Breast epithelium (tissue), 4 donors: ENCODE data around the gene SRRM5. TPM values are rescaled to one million over a fixed set of nuclear protein-coding genes. Genes with fewer than 3 reads are reported as not detected.

ENCODE experiments used
- DNase-seq, 2 donors: peaks; one replicate each; pipeline ENCODE4 v3.0.0-alpha.2; 2019; ENCODE audit warnings: low spot score in 2 of 2
- H3K27ac ChIP-seq, 2 donors: fragments of 200-600 bp; sonication (generic) in 1 of 2; one replicate each; pipeline ENCODE4 v1.5.1; 2016 to 2019; ENCODE audit warnings: mild to moderate bottlenecking in 1 of 2
- H3K27me3 ChIP-seq, 2 donors: fragments of 200-600 bp; sonication (generic) in 1 of 2; one replicate each; pipeline versions ENCODE4 v1.5.1 to v1.6.0; 2017 to 2019; ENCODE audit warnings: control low read depth in 1 of 2, mild to moderate bottlenecking in 1 of 2
- H3K36me3 ChIP-seq: fragments of 200-600 bp; one replicate; pipeline ENCODE4 v1.5.1; 2019
- H3K4me1 ChIP-seq, 2 donors: fragments of 200-600 bp; sonication (generic); one replicate each; pipeline ENCODE4 v1.5.1; 2016 to 2019; ENCODE audit warnings: control low read depth in 1 of 2
- H3K4me3 ChIP-seq, 3 donors: fragments of 200-600 bp; sonication (generic); 1 replicate in 2 of 3; 2 replicates in 1 of 3; pipeline ENCODE4 v1.5.1; 2016 to 2019; ENCODE audit warnings: mild to moderate bottlenecking in 3 of 3, moderate library complexity in 2 of 3
- H3K9me3 ChIP-seq, 2 donors: fragments of 200-600 bp; sonication (generic) in 1 of 2; one replicate each; pipeline ENCODE4 v1.5.1; 2016 to 2019; ENCODE audit warnings: control low read depth in 1 of 2
- POLR2A ChIP-seq: fragments of 450-650 bp; IDR thresholded peaks from one replicate; pipeline ENCODE4 v1.6.1; 2016; ENCODE audit warnings: antibody characterized with exemption, mild to moderate bottlenecking, moderate library complexity
- POLR2AphosphoS5 ChIP-seq, 3 donors: sonication (generic); formaldehyde crosslinking; IDR thresholded peaks; one replicate each; pipeline ENCODE4 v1.6.1; 2017; ENCODE audit warnings: antibody characterized with exemption in 3 of 3
- intact Hi-C: fragments of 100-400 bp; cut with DNase I; formaldehyde crosslinking; loops from one replicate; pipeline ENCODE4 v1.15.1; 2023; ENCODE audit warnings: low total_unique reads
- total RNA-seq, 3 donors: library from RNA; depleted of rRNA; stranded (reverse); fragments of >200 nt; gene quantifications; one replicate each; pipeline ENCODE4 v1.1.0, GENCODE V29; 2016
- TF ChIP-seq, protein P1 (sequence below), 3 donors: fragments of 450-650 bp; IDR thresholded peaks; one replicate each; pipeline ENCODE4 v1.5.1; 2016 to 2017; ENCODE audit warnings: antibody characterized with exemption in 3 of 3, mild to moderate bottlenecking in 3 of 3, moderate library complexity in 3 of 3

The SRRM5 gene
- total RNA-seq, 3 donors from 2014 or later = 0.32 to 1.6 (median 0.33) TPM

DNA sequence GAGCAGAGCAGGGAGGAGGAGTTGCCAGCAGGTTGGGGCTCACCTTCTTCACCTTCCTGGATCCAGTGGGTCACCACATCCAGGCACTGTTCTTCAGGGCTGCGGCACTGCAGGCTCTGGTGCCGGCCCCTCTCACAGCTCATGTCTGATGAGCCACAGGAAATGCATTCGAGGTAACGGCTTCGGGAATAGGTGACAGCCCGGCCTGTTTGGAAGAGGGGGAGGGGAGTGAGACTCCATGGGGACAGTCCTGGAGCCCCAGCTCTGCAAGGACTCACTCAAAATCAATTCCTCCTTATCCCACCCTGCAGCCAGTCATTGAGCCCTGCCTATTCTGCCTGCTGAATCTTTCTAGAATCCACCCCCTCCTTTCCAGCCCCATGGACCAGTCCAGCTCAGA lies 44.5 kb downstream of the SRRM5 start:
- Histone ChIP-seq H3K4me3 (no peak overlapping the region), H3K27me3 (no peaks in the 10 kb centered on the region), H3K4me1 (no peaks in the 10 kb centered on the region), H3K27ac (no peak overlapping the region), H3K36me3 (no peaks in the 10 kb centered on the region), H3K9me3 (no peaks in the 10 kb centered on the region)
- DNase-seq = no peak
- TF ChIP-seq POLR2AphosphoS5 (IDR thresholded peaks at IDR 0.05) (no peak), POLR2A (no peak)
- TF ChIP-seq, protein P1, sequence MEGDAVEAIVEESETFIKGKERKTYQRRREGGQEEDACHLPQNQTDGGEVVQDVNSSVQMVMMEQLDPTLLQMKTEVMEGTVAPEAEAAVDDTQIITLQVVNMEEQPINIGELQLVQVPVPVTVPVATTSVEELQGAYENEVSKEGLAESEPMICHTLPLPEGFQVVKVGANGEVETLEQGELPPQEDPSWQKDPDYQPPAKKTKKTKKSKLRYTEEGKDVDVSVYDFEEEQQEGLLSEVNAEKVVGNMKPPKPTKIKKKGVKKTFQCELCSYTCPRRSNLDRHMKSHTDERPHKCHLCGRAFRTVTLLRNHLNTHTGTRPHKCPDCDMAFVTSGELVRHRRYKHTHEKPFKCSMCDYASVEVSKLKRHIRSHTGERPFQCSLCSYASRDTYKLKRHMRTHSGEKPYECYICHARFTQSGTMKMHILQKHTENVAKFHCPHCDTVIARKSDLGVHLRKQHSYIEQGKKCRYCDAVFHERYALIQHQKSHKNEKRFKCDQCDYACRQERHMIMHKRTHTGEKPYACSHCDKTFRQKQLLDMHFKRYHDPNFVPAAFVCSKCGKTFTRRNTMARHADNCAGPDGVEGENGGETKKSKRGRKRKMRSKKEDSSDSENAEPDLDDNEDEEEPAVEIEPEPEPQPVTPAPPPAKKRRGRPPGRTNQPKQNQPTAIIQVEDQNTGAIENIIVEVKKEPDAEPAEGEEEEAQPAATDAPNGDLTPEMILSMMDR (IDR thresholded peaks at IDR 0.05) = no peak
- intact Hi-C loops = no loop called here

DNA sequence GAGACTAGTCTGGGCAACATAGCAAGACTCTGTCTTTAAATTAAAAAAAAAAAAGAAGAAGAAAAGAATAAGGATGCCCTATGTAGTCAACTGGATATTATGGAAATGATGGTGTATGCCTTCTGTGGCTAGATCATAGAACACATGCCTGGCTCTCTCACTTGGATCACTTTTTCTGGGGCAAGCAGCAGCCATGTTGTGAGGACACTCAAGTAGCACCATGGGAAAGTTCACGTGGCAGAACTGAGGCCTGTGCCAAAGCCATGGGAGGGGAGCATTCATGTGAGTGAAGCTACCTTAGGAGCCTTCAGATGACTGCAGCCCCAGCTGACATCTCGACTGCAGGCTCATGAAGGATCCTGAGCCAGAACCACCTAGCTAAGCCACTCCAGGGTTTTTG lies 46.1 kb downstream of the SRRM5 start:
- no peaks in the 10 kb centered on the region for H3K36me3 ChIP-seq

DNA sequence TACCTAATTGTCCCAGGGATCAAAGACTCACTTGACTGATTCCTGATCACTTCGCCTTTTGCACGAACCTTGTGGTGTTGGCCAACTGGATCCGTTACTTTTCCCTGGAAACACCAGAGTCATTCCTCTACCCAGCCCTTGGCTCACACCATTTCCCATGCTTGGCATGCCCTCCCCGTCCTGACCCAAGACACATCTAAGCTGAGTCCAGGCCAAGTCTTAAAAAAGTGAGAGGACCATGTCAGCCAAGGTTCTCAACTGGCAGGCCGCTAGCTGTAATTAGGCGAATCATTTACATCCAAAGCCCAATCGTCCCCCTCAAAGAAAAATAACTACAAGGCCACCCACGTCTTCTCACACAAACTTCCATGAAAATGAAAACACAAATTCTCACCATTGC lies 46.6 kb downstream of the SRRM5 start:
- DNase-seq = no peak
- H3K36me3 ChIP-seq = no peaks in the 10 kb centered on the region
- no peak overlapping the region for H3K4me3 ChIP-seq
- intact Hi-C loops = no loop called here
- no peaks in the 10 kb centered on the region for H3K27me3 ChIP-seq
- TF ChIP-seq POLR2A (no peak), POLR2AphosphoS5 (IDR thresholded peaks at IDR 0.05) (no peak)
- TF ChIP-seq, protein P1 (IDR thresholded peaks at IDR 0.05) = no peak
- no peak overlapping the region for H3K27ac ChIP-seq
- H3K4me1 ChIP-seq = no peaks in the 10 kb centered on the region
- no peaks in the 10 kb centered on the region for H3K9me3 ChIP-seq

More for the DNA sequence above, 46.1 kb downstream of the SRRM5 start:
- Histone ChIP-seq H3K27me3 (no peaks in the 10 kb centered on the region), H3K4me1 (no peaks in the 10 kb centered on the region), H3K9me3 (no peaks in the 10 kb centered on the region), H3K4me3 (no peak overlapping the region), H3K27ac (no peak overlapping the region)
- TF ChIP-seq, protein P1 (IDR thresholded peaks at IDR 0.05) = no peak
- no peak for TF ChIP-seq POLR2AphosphoS5 (IDR thresholded peaks at IDR 0.05)
- no peak for TF ChIP-seq POLR2A
- no peak for DNase-seq
- intact Hi-C loops = no loop called here

DNA sequence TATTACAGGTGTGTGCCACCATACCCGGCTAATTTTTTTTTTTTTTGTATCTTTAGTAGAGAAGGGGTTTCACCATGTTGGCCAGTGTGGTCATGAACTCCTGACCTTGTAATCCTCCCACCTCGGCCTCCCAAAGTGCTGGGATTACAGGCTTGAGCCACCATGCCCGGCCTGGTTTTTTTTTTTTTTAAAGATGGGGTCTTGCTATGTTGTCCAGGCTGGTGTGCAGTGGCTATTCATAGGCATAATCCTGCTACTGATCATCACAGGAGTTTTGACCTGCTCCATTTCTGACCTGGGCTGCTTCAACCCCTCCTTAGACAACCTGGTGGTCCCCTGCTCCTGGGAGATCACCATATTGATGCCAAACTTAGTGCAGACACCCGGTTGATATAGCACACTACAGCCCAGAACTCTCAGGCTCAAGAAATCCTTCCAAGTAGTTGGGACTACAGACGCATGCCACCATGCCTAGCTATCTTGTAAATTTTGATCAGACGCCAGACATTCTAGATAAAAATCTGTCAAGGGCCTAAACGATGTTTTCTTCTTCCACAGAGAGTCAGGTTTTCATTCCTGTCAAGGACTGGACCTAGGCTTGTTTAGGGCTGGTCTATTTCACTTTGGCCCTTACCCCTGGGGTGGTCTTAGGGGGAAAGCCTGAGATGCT lies 48.5 kb downstream of the SRRM5 start:
- Histone ChIP-seq H3K27ac (peak overlapping the region in 1 of 2 donors; percentile 19), H3K9me3 (no peaks in the 10 kb centered on the region), H3K27me3 (no peaks in the 10 kb centered on the region), H3K4me1 (no peaks in the 10 kb centered on the region), H3K36me3 (no peaks in the 10 kb centered on the region), H3K4me3 (no peak overlapping the region)
- no peak for TF ChIP-seq POLR2A
- TF ChIP-seq, protein P1 (IDR thresholded peaks at IDR 0.05) = no peak
- TF ChIP-seq POLR2AphosphoS5 (IDR thresholded peaks at IDR 0.05) = no peak
- no peak for DNase-seq
- intact Hi-C loops = loop anchor here (5.0 kb wide), 1 partner anchor 1583 kb away; the partner anchor contains the start of gene ZNF574

DNA sequence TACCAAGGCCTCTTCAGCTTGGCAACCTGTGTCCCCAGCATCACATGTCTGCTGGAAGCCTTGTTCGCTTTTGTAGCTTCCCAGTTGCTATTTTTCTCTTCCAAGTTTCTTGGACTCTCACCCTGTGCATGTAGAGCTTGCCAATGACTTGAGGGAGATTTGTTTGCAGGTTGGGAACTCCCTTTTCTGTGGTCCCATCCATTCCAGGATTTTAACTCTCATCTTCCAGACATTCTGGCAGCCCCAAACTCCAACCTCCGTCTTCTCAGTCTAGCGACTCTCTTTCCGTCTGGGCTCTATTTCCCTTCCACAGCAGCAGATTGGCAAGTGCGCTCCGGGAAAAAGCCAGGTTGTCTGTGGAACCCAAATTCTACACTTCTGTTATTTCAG lies 49.1 kb downstream of the SRRM5 start:
- H3K36me3 ChIP-seq = no peaks in the 10 kb centered on the region
- TF ChIP-seq, protein P1 (IDR thresholded peaks at IDR 0.05) = no peak
- TF ChIP-seq POLR2AphosphoS5 (IDR thresholded peaks at IDR 0.05) = no peak
- TF ChIP-seq POLR2A = no peak
- H3K27me3 ChIP-seq = no peaks in the 10 kb centered on the region
- H3K9me3 ChIP-seq = no peaks in the 10 kb centered on the region
- DNase-seq = no peak
- no peak overlapping the region for H3K4me3 ChIP-seq
- no peaks in the 10 kb centered on the region for H3K4me1 ChIP-seq
- peak overlapping the region in 1 of 2 donors; percentile 19 for H3K27ac ChIP-seq
- intact Hi-C loops = loop anchor here (5.0 kb wide), 1 partner anchor 1584 kb away; the partner anchor contains the start of gene ZNF574
